K562 (cell line): ENCODE data around the gene ZNF672. TPM values are rescaled to one million over a fixed set of nuclear protein-coding genes. Genes with fewer than 3 reads are reported as not detected.

ENCODE experiments used
- CEBPB ChIP-seq: fragments of 450-650 bp; IDR thresholded peaks from 2 replicates; pipeline ENCODE4 v1.6.1; 2016; ENCODE audit warnings: missing genetic modification characterization, missing compliant biosample characterization
- ELF1 ChIP-seq: fragments of 200-800 bp; sonication (Bioruptor generic); IDR thresholded peaks from 2 replicates; pipeline ENCODE4 v1.6.1; 2016; ENCODE audit warnings: missing genetic modification characterization, missing compliant biosample characterization
- MEF2A ChIP-seq: IDR thresholded peaks from 2 replicates; pipeline ENCODE4 v1.6.1; 2011; ENCODE audit warnings: low read depth, mild to moderate bottlenecking, low read length, moderate library complexity; ENCODE audit not compliant: control insufficient read depth
- PHB2 ChIP-seq: fragments of 450-650 bp; IDR thresholded peaks from 2 replicates; pipeline ENCODE4 v1.6.1; 2017; ENCODE audit warnings: low read depth
- POLR2AphosphoS5 ChIP-seq: IDR thresholded peaks from 2 replicates; pipeline ENCODE4 v1.6.1; 2011; ENCODE audit warnings: mild to moderate bottlenecking, low read depth, low read length, moderate library complexity; ENCODE audit not compliant: control insufficient read depth, insufficient read depth
- SNIP1 ChIP-seq: fragments of 450-650 bp; IDR thresholded peaks from 2 replicates; pipeline ENCODE4 v1.7.1; 2017; ENCODE audit warnings: low read depth, mild to moderate bottlenecking
- ZNF695 ChIP-seq: fragments of 450-650 bp; formaldehyde crosslinking; IDR thresholded peaks from 2 replicates; pipeline ENCODE4 v1.4.0; 2020; ENCODE audit warnings: mild to moderate bottlenecking, moderate library complexity
- ZSCAN29 ChIP-seq: fragments of 450-650 bp; IDR thresholded peaks from 2 replicates; pipeline ENCODE4 v1.6.1; 2017
- polyA plus RNA-seq, 8 experiments: library from polyadenylated mRNA; depleted of rRNA in 4 of 8; stranded (reverse) in 5 of 8; unstranded in 3 of 8; fragments of >200 nt; fragmentation: Nextera tagmentation in 2 of 8; fragmentation: Illumina TruSeq in 1 of 8; extraction: Ambion mirVana in 2 of 8; extraction: Trizol in 1 of 8; gene quantifications; 2 replicates each; pipeline versions ENCODE4 v1.2.1 to v1.2.3, GENCODE V29; 2011 to 2014; ENCODE audit warnings: inconsistent platforms in 1 of 8, missing spikeins in 1 of 8
- total RNA-seq, 7 experiments: library from RNA; depleted of rRNA in 6 of 7; stranded (reverse); fragments of >200 nt in 6 of 7; fragmentation: Illumina TruSeq in 2 of 7; extraction: Trizol in 2 of 7; gene quantifications; 2 replicates each; pipeline versions ENCODE4 v1.2.1 to v1.2.3, GENCODE V29; 2011 to 2021; ENCODE audit warnings: low replicate concordance in 1 of 7
- TF ChIP-seq, protein P1 (sequence below): fragments of 200-800 bp; sonication (Bioruptor generic); IDR thresholded peaks from 2 replicates; pipeline ENCODE4 v1.6.1; 2017; ENCODE audit warnings: missing genetic modification characterization, missing compliant biosample characterization
- TF ChIP-seq, protein P2 (sequence below), 2 experiments: fragments of 450-650 bp; IDR thresholded peaks; 2 replicates each; pipeline ENCODE4 v1.6.1; 2016

Gene ZNF672
- total and polyA plus RNA-seq, 9 of the 15 experiments (the other 6 are each of a cell fraction or from before 2014, with no cell fraction given) = 1.9 to 57.9 (median 24.1) TPM

DNA sequence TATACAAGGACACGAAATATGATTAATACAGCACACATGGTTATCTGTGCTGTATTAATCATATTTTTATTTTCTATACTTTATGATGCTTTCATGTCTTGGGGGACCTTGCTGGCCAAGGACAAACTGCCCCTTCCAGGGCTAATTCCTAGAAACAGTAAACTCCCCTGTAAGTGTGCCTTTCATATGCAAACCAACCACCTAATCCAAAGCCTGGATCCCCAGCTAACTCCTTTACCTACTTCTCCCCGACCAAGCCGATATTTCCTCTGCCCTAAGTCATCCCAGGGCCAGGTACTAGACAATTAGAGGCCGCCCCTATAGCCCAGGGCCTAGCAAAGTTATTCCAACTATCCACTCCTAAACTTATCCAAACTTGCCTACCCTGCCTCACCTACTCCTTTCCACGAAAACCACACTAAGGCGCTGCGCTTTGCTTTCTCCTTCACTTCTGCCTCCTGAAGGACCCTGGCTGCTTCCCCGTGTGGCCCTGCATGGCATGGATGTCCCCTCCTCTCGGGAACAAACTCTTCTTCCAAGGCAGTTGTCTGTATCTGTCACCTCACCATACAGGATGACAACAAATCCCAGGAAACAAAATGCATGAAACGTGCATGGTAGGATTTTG, 22.5 kb upstream of the ZNF672 start (continued):
- TF ChIP-seq ZNF695 (CRISPR knock-in tag) (no peak), MEF2A (no peak), PHB2 (no peak), SNIP1 (no peak), ZSCAN29 (no peak), CEBPB (no peak), ELF1 (tag) (no peak), POLR2AphosphoS5 (no peak)
- TF ChIP-seq, protein P1, sequence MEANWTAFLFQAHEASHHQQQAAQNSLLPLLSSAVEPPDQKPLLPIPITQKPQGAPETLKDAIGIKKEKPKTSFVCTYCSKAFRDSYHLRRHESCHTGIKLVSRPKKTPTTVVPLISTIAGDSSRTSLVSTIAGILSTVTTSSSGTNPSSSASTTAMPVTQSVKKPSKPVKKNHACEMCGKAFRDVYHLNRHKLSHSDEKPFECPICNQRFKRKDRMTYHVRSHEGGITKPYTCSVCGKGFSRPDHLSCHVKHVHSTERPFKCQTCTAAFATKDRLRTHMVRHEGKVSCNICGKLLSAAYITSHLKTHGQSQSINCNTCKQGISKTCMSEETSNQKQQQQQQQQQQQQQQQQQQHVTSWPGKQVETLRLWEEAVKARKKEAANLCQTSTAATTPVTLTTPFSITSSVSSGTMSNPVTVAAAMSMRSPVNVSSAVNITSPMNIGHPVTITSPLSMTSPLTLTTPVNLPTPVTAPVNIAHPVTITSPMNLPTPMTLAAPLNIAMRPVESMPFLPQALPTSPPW (CRISPR knock-in tag) = no peak
- TF ChIP-seq, protein P2, sequence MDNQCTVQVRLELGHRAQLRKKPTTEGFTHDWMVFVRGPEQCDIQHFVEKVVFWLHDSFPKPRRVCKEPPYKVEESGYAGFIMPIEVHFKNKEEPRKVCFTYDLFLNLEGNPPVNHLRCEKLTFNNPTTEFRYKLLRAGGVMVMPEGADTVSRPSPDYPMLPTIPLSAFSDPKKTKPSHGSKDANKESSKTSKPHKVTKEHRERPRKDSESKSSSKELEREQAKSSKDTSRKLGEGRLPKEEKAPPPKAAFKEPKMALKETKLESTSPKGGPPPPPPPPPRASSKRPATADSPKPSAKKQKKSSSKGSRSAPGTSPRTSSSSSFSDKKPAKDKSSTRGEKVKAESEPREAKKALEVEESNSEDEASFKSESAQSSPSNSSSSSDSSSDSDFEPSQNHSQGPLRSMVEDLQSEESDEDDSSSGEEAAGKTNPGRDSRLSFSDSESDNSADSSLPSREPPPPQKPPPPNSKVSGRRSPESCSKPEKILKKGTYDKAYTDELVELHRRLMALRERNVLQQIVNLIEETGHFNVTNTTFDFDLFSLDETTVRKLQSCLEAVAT (IDR thresholded peaks at IDR 0.05) = no peak
